ENCODE results near the gene TMTC2.

The TMTC2 gene

DNA sequence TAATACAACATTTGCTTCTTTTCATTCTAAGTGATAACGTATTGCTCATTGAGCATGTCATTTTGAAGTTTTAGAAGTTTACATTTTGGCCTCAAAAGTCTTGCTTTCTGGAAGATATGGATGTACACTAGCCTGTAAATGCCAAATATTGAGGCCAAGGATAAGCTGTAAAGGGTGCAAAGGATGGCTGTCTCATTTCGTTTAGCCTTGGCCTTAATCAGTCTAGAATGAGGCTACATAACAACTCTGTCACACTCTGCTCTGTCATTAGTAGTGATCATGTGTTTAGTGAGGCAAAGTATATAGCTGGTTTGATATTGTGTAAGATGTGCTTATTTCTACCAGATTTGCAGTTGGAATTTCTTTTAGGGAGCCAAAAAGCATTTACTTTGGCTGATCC is 344.5 kb downstream of the TMTC2 start:
- H3K4me3 Mint-ChIP-seq = no peak overlapping the region
- H3K36me3 Mint-ChIP-seq = no peaks in the 10 kb centered on the region
- no peak overlapping the region for H3K27ac Mint-ChIP-seq
- no peaks in the 10 kb centered on the region for H3K27me3 Mint-ChIP-seq
- no peaks in the 10 kb centered on the region for H3K9me3 Mint-ChIP-seq
- no peaks in the 10 kb centered on the region for H3K4me1 Mint-ChIP-seq

GRCh38 chr12:83036847-83037246 is 350.1 kb downstream of the TMTC2 start:
- Mint-ChIP-seq H3K27me3 (no peaks in the 10 kb centered on the region), H3K36me3 (no peaks in the 10 kb centered on the region), H3K27ac (no peak overlapping the region), H3K4me3 (no peak overlapping the region), H3K9me3 (no peaks in the 10 kb centered on the region), H3K4me1 (no peaks in the 10 kb centered on the region)

GRCh38 chr12:83039413-83039812 is 352.7 kb downstream of the TMTC2 start:
- Mint-ChIP-seq H3K27ac (no peak overlapping the region), H3K4me3 (no peak overlapping the region), H3K9me3 (no peaks in the 10 kb centered on the region), H3K36me3 (no peaks in the 10 kb centered on the region), H3K4me1 (no peaks in the 10 kb centered on the region), H3K27me3 (no peaks in the 10 kb centered on the region)

DNA sequence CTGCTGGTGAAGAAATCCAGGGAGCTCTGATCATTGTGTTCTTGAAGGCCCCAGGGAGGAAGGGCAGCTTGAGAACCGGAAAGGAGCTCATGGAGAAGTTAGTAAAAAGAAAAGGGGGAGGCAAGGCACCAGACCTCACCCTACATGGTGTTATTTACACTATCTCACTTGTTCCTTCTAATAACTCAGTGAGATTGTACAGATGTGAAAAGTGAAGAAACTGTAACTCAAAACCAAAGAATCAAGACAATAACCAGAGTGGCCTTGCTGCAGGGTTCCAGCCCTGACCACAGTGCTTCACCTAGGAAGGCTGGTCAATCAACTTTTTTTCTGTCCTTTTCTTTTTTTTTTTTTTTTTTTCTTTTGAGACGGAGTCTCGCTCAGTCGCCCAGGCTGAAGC is 353.6 kb downstream of the TMTC2 start:
- H3K36me3 Mint-ChIP-seq = no peaks in the 10 kb centered on the region
- H3K27me3 Mint-ChIP-seq = no peaks in the 10 kb centered on the region
- H3K4me3 Mint-ChIP-seq = no peak overlapping the region
- H3K27ac Mint-ChIP-seq = no peak overlapping the region
- H3K9me3 Mint-ChIP-seq = no peaks in the 10 kb centered on the region
- no peaks in the 10 kb centered on the region for H3K4me1 Mint-ChIP-seq

- no peaks in the 10 kb centered on the region for H3K4me1 Mint-ChIP-seq
- no peak overlapping the region for H3K27ac Mint-ChIP-seq
- H3K9me3 Mint-ChIP-seq = no peaks in the 10 kb centered on the region
- no peak overlapping the region for H3K4me3 Mint-ChIP-seq
- no peaks in the 10 kb centered on the region for H3K36me3 Mint-ChIP-seq
- no peaks in the 10 kb centered on the region for H3K27me3 Mint-ChIP-seq
Observed at GRCh38 chr12:83040991-83041390, 354.3 kb downstream of the TMTC2 start.

GRCh38 chr12:83042441-83043200 is 355.9 kb downstream of the TMTC2 start:
- Mint-ChIP-seq H3K36me3 (no peaks in the 10 kb centered on the region), H3K9me3 (no peaks in the 10 kb centered on the region), H3K27ac (no peak overlapping the region), H3K4me3 (no peak overlapping the region), H3K4me1 (no peaks in the 10 kb centered on the region), H3K27me3 (no peaks in the 10 kb centered on the region)

DNA sequence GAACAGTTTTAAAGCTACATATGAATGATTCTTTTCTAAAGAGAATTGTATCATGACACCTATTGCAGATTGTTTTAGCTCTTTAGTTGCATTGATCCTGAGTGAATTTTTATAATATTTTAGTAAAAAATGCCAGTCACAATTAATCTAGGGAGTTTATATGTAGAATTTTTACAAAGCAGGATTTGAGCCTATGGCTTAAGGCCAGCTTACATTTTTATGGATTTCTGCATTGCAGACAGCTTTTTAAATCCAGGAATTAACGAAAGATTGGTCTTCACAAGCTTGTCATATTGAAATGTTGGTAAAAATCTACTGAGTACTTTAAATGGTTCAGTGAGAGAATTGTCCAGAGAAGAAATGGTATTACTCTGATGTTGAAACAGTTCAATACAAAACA is 358.0 kb downstream of the TMTC2 start:
- no peaks in the 10 kb centered on the region for H3K4me1 Mint-ChIP-seq
- H3K27ac Mint-ChIP-seq = no peak overlapping the region
- H3K27me3 Mint-ChIP-seq = no peaks in the 10 kb centered on the region
- H3K9me3 Mint-ChIP-seq = peaks cover 6% of the 10 kb centered on the region
- H3K36me3 Mint-ChIP-seq = peaks cover 2% of the 10 kb centered on the region
- H3K4me3 Mint-ChIP-seq = no peak overlapping the region

DNA sequence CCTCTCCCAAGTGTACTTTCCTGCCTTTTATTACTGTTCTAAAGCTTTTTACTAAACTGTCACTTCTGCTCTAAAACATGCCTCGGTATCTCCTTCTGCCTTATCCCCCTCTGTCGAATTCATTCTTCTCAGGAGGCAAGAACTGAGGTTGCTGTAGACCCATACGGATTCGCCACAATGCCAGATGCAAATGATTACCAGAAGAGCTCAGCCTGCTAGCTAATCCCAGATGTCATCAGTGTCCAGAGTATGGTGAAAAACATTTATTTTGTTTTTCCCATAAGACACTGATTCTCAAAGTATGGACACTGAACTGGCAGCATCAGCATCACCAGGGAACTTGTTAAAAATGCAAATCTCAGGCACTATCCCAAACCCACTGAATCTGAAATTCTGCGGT is 359.3 kb downstream of the TMTC2 start:
- Mint-ChIP-seq H3K27me3 (no peaks in the 10 kb centered on the region), H3K36me3 (peaks cover 2% of the 10 kb centered on the region), H3K27ac (no peak overlapping the region), H3K9me3 (peaks cover 6% of the 10 kb centered on the region), H3K4me3 (no peak overlapping the region), H3K4me1 (no peaks in the 10 kb centered on the region)

GRCh38 chr12:83049306-83049705 is 362.6 kb downstream of the TMTC2 start:
- no peak overlapping the region for H3K4me3 Mint-ChIP-seq

DNA sequence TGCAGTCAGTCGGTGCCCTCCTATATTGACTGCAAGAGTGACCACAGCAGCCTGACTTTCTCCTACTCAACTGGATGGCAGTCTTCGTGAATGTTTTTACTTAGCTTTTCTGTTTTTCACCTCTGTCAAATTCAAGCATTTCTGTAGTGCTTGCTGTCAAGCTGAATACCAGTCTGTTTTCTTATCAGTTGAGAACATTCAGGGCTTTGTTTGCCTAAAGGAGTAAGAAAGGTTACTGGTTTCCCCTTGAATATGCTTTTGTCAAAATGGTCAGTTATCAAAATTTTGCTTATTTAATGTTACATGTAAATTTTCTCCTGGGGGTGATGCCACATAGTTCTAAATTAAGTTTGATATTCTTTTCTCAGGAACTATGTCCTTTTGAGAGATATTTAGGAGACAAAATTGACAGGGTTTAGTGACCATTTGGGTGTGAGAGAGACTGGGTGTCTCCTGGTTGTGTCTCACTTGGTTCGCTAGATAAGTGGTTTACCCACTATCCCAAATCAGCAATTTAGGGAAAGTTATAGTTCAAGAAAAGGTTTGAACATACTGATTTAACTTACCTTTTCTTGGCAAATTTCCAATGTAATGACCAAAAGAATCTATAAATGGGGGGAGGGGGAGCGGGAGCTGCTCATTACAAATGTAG is 366.3 kb downstream of the TMTC2 start:
- H3K36me3 Mint-ChIP-seq = peaks cover 4% of the 10 kb centered on the region
- peaks cover 6% of the 10 kb centered on the region for H3K9me3 Mint-ChIP-seq
- H3K4me1 Mint-ChIP-seq = no peaks in the 10 kb centered on the region
- H3K27me3 Mint-ChIP-seq = no peaks in the 10 kb centered on the region
- H3K27ac Mint-ChIP-seq = no peak overlapping the region
- H3K4me3 Mint-ChIP-seq = no peak overlapping the region

More at GRCh38 chr12:83049306-83049705, 362.6 kb downstream of the TMTC2 start:
- Mint-ChIP-seq H3K27me3 (no peaks in the 10 kb centered on the region), H3K4me1 (no peaks in the 10 kb centered on the region), H3K9me3 (peaks cover 6% of the 10 kb centered on the region), H3K36me3 (peaks cover 4% of the 10 kb centered on the region), H3K27ac (no peak overlapping the region)

GRCh38 chr12:83057436-83057835 is 370.7 kb downstream of the TMTC2 start:
- no peaks in the 10 kb centered on the region for H3K9me3 Mint-ChIP-seq
- no peaks in the 10 kb centered on the region for H3K4me1 Mint-ChIP-seq
- H3K27me3 Mint-ChIP-seq = no peaks in the 10 kb centered on the region
- H3K27ac Mint-ChIP-seq = no peak overlapping the region
- no peak overlapping the region for H3K4me3 Mint-ChIP-seq
- H3K36me3 Mint-ChIP-seq = no peaks in the 10 kb centered on the region

- Mint-ChIP-seq H3K9me3 (no peaks in the 10 kb centered on the region), H3K4me3 (no peak overlapping the region), H3K36me3 (no peaks in the 10 kb centered on the region), H3K27ac (no peak overlapping the region), H3K4me1 (no peaks in the 10 kb centered on the region), H3K27me3 (no peaks in the 10 kb centered on the region)
Observed at GRCh38 chr12:83059107-83059506, 372.4 kb downstream of the TMTC2 start.

DNA sequence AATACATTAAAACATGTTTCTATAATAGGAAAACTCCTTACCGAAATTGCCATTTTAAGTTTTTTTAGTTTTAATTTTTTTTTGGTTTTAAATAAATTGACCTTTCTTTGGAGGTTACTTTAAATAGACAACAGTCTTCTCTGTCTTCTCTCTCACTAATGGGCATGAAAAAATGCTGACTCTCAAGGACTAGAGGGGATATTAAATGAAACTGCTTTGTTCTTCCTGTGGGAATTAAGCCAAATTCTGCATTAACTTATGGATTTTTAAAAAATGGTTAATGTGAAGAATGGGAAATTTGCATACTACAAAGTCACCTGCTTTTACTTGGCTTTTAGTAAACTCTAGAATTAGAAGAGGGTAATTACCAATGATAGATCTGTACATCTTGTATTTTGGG is 378.9 kb downstream of the TMTC2 start:
- H3K9me3 Mint-ChIP-seq = no peaks in the 10 kb centered on the region
- H3K4me1 Mint-ChIP-seq = no peaks in the 10 kb centered on the region
- H3K27ac Mint-ChIP-seq = no peak overlapping the region
- H3K4me3 Mint-ChIP-seq = no peak overlapping the region
- no peaks in the 10 kb centered on the region for H3K27me3 Mint-ChIP-seq
- H3K36me3 Mint-ChIP-seq = no peaks in the 10 kb centered on the region

DNA sequence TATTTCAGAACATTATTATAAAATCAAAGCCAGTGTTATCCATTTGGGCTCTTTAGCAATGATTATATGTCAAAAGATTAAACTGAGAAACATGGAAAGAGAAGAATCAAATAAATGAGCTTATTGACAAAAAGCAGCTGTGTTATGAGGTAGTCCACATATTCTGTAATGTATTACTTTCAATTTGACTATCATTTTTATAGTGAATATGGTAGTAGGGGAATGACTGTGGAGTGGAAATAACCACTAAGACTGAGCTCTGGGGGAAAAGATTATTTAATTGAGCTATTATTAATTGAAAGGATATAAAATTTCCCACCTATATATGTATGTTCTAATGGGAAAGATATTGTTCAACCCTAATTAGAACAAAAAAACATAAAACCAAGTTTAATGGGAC is 381.3 kb downstream of the TMTC2 start:
- no peak overlapping the region for H3K27ac Mint-ChIP-seq
- peaks cover 14% of the 10 kb centered on the region for H3K9me3 Mint-ChIP-seq
- no peak overlapping the region for H3K4me3 Mint-ChIP-seq
- H3K27me3 Mint-ChIP-seq = no peaks in the 10 kb centered on the region
- H3K36me3 Mint-ChIP-seq = peaks cover 4% of the 10 kb centered on the region
- no peaks in the 10 kb centered on the region for H3K4me1 Mint-ChIP-seq

- Mint-ChIP-seq H3K27me3 (no peaks in the 10 kb centered on the region), H3K27ac (no peak overlapping the region), H3K36me3 (peaks cover 12% of the 10 kb centered on the region), H3K4me1 (no peaks in the 10 kb centered on the region), H3K9me3 (peaks cover 16% of the 10 kb centered on the region), H3K4me3 (no peak overlapping the region)
Observed at GRCh38 chr12:83074358-83074894, 387.7 kb downstream of the TMTC2 start.

GRCh38 chr12:83075471-83075870 is 388.8 kb downstream of the TMTC2 start:
- H3K9me3 Mint-ChIP-seq = peaks cover 16% of the 10 kb centered on the region
- H3K27ac Mint-ChIP-seq = no peak overlapping the region
- H3K27me3 Mint-ChIP-seq = no peaks in the 10 kb centered on the region
- H3K4me3 Mint-ChIP-seq = no peak overlapping the region
- no peaks in the 10 kb centered on the region for H3K4me1 Mint-ChIP-seq
- peaks cover 12% of the 10 kb centered on the region for H3K36me3 Mint-ChIP-seq
